Testis (tissue), 3 donors: ENCODE data around the gene MTERF4. TPM values are rescaled to one million over a fixed set of nuclear protein-coding genes. Genes with fewer than 3 reads are reported as not detected.

Experiments used
- DNase-seq: peaks from one replicate; pipeline ENCODE4 v3.0.0-alpha.2; 2019
- H3K27ac ChIP-seq, 2 donors: fragments of 200-600 bp; sonication (generic); one replicate each; pipeline ENCODE4 v1.5.1; 2019
- H3K27me3 ChIP-seq: fragments of 200-600 bp; sonication (generic); one replicate; pipeline ENCODE4 v1.5.1; 2019
- H3K36me3 ChIP-seq: fragments of 200-600 bp; sonication (generic); one replicate; pipeline ENCODE4 v1.5.1; 2017; ENCODE audit warnings: low read depth; ENCODE audit errors: missing control alignments
- H3K4me1 ChIP-seq: fragments of 200-600 bp; sonication (generic); one replicate; pipeline ENCODE4 v1.5.1; 2019
- H3K4me3 ChIP-seq, 2 donors: fragments of 200-600 bp; sonication (generic); one replicate each; pipeline ENCODE4 v1.5.1; 2017 to 2019
- H3K9me3 ChIP-seq: fragments of 200-600 bp; sonication (generic); one replicate; pipeline ENCODE4 v1.5.1; 2017
- CTCF ChIP-seq, 3 experiments: fragments of 450-650 bp in 2 of 3; fragments of 200-600 bp in 1 of 3; sonication (generic) in 1 of 3; IDR thresholded peaks; one replicate each; pipeline ENCODE4 v1.5.1; 2016 to 2019; ENCODE audit warnings: antibody characterized with exemption in 3 of 3, mild to moderate bottlenecking in 2 of 3, moderate library complexity in 1 of 3
- POLR2A ChIP-seq: fragments of 450-650 bp; IDR thresholded peaks from one replicate; pipeline ENCODE4 v1.6.1; 2017; ENCODE audit warnings: antibody characterized with exemption, mild to moderate bottlenecking, moderate library complexity
- WGBS, 2 donors: methylation state at CpG; one replicate each; pipeline ENCODE4 v1.1.5; 2018; 5-methylcytosine and 5-hydroxymethylcytosine counted together
- intact Hi-C: fragments of 100-400 bp; cut with DNase I; formaldehyde crosslinking; loops from one replicate; pipeline ENCODE4 v1.15.1; 2023; ENCODE audit warnings: low total_unique reads
- polyA plus RNA-seq: library from polyadenylated mRNA; stranded (reverse); fragments of 350-450 nt; fragmentation: Illumina TruSeq; extraction: RNeasy Lipid Tissue Mini Kit (QIAGEN cat#74804); gene quantifications from one replicate; pipeline ENCODE4 v1.2.3, GENCODE V29; 2014; ENCODE audit warnings: low read depth, low replicate concordance; ENCODE audit not compliant: insufficient read depth
- total RNA-seq, 2 donors: library from RNA; depleted of rRNA; stranded (reverse); fragments of >200 nt; gene quantifications; one replicate each; pipeline ENCODE4 v1.2.3, GENCODE V29; 2016

MTERF4 gene
- total and polyA plus RNA-seq, 3 donors from 2014 or later: 26.4 to 40.6 (median 37.3) TPM

GRCh38 chr2:241142063-241142462 lies 40.0 kb upstream of the MTERF4 start:
- no peaks in the 10 kb centered on the region for H3K27me3 ChIP-seq
- peaks cover 4% of the 10 kb centered on the region for H3K4me1 ChIP-seq
- WGBS, 2 donors: 89 to 94% methylated on average over 6 of the region's 6 CpGs
- intact Hi-C loops: no loop called here
- H3K36me3 ChIP-seq: no peaks in the 10 kb centered on the region
- H3K27ac ChIP-seq: no peak overlapping the region
- TF ChIP-seq CTCF (IDR thresholded peaks at IDR 0.05) (no peak), POLR2A (no peak)
- no peaks in the 10 kb centered on the region for H3K9me3 ChIP-seq
- no peak for DNase-seq
- no peak overlapping the region for H3K4me3 ChIP-seq

GRCh38 chr2:241141214-241141770 lies 39.2 kb upstream of the MTERF4 start:
- H3K27me3 ChIP-seq: no peaks in the 10 kb centered on the region
- WGBS, 2 donors: 95% methylated on average over 12 to 14 of the region's 14 CpGs
- no peak overlapping the region for H3K4me3 ChIP-seq
- H3K9me3 ChIP-seq: no peaks in the 10 kb centered on the region
- no peak for DNase-seq
- intact Hi-C loops: no loop called here
- peaks cover 12% of the 10 kb centered on the region for H3K4me1 ChIP-seq
- no peaks in the 10 kb centered on the region for H3K36me3 ChIP-seq
- no peak overlapping the region for H3K27ac ChIP-seq
- no peak for TF ChIP-seq POLR2A
- TF ChIP-seq CTCF (IDR thresholded peaks at IDR 0.05): no peak

- TF ChIP-seq POLR2A: no peak
- no peak for TF ChIP-seq CTCF (IDR thresholded peaks at IDR 0.05)
- Histone ChIP-seq H3K4me1 (peaks cover 21% of the 10 kb centered on the region), H3K27ac (no peak overlapping the region)
These were observed 38.4 kb upstream of the MTERF4 start for GRCh38 chr2:241140445-241140840.

GRCh38 chr2:241139531-241140444 lies 37.7 kb upstream of the MTERF4 start:
- 90 to 91% methylated on average over 17 to 24 of the region's 24 CpGs for WGBS, 2 donors
- intact Hi-C loops: no loop called here
- no peak for DNase-seq
- no peak overlapping the region for H3K27ac ChIP-seq
- peaks cover 23% of the 10 kb centered on the region for H3K4me1 ChIP-seq
- no peak overlapping the region for H3K4me3 ChIP-seq
- TF ChIP-seq POLR2A (no peak), CTCF (IDR thresholded peaks at IDR 0.05) (no peak)
- H3K9me3 ChIP-seq: no peaks in the 10 kb centered on the region
- H3K36me3 ChIP-seq: no peaks in the 10 kb centered on the region
- no peaks in the 10 kb centered on the region for H3K27me3 ChIP-seq

More at GRCh38 chr2:241140445-241140840, 38.4 kb upstream of the MTERF4 start:
- Histone ChIP-seq H3K4me3 (no peak overlapping the region), H3K36me3 (no peaks in the 10 kb centered on the region), H3K9me3 (no peaks in the 10 kb centered on the region), H3K27me3 (no peaks in the 10 kb centered on the region)
- no peak for DNase-seq
- 92 to 94% methylated on average over 9 to 10 of the region's 10 CpGs for WGBS, 2 donors
- intact Hi-C loops: no loop called here
